Putamen (tissue), 1 donor: ENCODE measurements around the gene POLD3.
A peak's percentile ranks its signal among the peaks of the same experiment; 100 is the strongest.
"Not testable (repeated sequence)": the region's sequence is repeated elsewhere in the genome, so short reads cannot be mapped to it uniquely, and the experiment has no call there.

Experiments
- DNase-seq: peaks from one replicate; pipeline ENCODE4 v3.0.0-alpha.2; 2016; ENCODE audit warnings: low spot score

POLD3 gene

GRCh38 chr11:74583024-74583624, 9.3 kb upstream of the POLD3 start:
- DNase-seq: no peak

- DNase-seq: not testable (repeated sequence)
Measured at GRCh38 chr11:74590492-74590891, 1.9 kb upstream of the POLD3 start.

GRCh38 chr11:74592063-74592440, 330 bp upstream of the POLD3 start:
- DNase-seq: no peak

DNA sequence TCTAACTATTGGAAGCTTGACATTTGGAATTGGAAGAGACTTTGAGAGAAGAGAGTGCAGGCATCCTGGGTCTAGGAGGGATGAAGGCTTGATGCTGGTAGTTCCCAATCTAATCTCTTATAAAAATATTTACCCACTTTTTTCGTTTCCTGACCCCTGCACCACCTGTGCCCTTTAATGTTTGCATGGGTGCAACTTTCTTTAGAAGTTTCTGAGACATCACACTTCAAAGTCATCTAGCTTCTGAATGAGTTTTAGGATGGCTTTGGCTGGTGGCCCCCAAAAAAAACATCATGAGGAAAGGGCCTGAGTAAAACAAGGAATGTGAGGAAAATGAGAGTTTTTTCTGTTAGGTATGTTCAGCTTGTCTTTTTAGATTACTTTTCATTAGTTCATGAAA, 1.1 kb downstream of the POLD3 start:
- no peak for DNase-seq

GRCh38 chr11:74602637-74603556, 10.5 kb downstream of the POLD3 start:
- no peak for DNase-seq

- DNase-seq: no peak
Measured at GRCh38 chr11:74603845-74604244, 11.5 kb downstream of the POLD3 start.

DNA sequence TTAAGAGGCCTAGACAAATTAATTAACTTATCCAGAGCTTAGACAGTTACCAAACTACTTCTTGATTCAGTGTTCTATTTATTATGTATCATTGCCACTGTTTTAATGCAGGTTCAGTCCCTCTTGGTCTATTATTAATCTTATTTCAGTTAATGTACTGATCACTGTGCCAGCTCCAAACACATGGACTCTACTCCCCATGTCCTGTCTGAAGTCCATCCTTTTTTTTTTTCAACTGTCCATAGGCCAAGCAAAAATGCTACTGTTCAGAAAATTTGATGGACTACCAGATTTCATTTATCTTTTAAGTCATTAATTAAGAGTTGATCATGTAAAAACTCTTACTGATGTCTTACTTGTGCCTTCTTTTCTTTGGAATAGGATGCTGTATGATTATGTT, 11.9 kb downstream of the POLD3 start:
- no peak for DNase-seq

- no peak for DNase-seq
Measured at GRCh38 chr11:74605403-74605802, 13.0 kb downstream of the POLD3 start.

GRCh38 chr11:74608431-74608830, 16.0 kb downstream of the POLD3 start:
- DNase-seq: no peak

- peak; percentile 25 for DNase-seq
Measured at GRCh38 chr11:74611369-74611861, 19.0 kb downstream of the POLD3 start.

DNA sequence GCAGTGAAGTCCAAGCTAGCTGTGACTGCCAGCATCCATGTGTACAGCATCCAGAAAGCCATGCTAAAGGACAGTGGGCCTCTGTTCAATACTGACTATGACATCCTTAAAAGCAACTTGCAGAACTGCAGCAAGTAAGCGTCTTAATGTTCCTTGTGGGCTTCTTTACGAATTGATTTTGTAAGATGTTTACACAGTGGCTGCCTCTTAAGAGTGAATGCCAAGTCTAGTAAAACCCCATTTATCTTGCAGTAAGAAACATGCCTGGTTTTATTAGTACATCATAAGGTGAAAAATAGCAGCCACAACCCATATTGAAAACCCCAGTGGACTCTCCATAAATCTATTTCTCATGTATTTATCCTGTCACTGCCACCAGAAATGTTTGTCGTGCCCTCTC, 20.5 kb downstream of the POLD3 start:
- no peak for DNase-seq

DNA sequence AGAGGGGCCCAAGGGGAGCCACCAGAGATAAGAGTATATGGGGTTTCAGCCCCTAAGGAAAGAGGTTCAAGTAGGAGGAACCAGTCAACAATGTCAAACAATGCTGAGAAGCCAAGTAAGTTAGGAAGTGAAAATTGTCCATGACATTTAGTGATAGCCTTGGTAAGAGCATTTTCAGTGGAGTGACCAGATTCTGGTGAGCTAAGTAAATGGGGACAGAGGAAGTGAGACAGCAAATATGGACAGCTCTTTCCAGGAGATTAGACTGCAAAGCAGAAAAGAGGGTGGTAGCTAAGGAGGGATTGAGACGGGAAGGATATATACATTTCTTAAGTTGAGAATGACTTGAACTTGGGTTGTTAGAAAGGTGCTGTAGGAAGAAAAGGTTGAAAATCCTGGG, 22.9 kb downstream of the POLD3 start:
- DNase-seq: no peak

GRCh38 chr11:74615988-74616387, 23.6 kb downstream of the POLD3 start:
- no peak for DNase-seq

DNA sequence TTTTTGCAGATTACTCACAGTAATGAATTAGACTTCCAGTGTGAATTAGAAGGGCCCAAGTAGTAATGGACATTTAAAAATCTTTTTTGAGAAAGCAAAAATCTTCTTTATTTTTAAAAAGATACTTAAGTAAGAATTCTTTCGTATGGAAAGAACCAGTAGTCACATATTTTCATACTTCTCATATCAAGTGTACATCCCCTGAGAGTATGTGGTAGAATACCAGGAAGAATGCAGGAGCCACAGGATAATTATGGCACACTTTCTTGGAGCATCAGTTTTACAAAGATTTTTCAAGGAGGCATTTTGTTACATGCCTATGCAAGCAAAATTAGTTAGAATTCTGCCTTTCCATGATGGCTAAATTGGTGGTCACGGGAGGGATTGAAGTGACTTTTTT, 28.1 kb downstream of the POLD3 start:
- DNase-seq: no peak

DNA sequence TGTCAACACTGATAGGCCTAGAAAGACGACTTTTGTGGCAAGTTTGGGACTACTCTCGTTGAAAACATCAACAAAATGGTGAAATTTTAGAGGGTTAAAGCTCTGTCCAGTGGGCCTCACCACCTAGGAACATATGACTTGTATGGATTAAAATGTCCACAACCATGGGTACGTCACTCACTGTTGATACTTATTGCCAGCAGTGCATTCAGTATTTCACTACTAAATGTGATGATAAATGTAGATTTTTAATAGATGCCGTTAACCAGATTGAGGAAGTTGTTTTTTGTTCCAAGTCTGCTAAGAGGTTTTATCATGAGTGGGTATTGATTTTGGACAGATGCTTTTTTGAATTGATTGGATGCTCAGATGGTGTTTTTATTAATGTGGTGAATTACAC, 33.7 kb downstream of the POLD3 start:
- no peak for DNase-seq

GRCh38 chr11:74626604-74627003, 34.2 kb downstream of the POLD3 start:
- DNase-seq: no peak

- DNase-seq: no peak
Measured at GRCh38 chr11:74627381-74627780, 35.0 kb downstream of the POLD3 start.

DNA sequence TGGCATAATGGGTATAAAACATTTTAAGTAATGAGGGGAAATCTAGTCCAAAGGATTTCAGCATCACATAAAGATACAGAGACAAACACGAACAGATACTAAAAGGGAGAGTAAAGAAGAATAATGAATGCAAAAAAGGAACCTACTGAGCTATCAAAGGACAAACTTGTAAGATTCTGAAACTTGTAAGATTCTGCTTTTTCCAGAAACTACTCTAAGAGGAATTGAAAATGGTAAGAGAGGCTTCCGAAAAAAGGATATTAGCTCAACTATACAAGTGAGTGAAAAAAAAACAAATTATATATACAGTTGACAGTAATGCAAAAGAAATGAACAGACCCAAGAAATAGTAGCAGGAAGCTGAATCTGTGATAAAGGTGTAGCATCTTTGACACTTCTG, 37.7 kb downstream of the POLD3 start:
- no peak for DNase-seq

- no peak for DNase-seq
Measured at GRCh38 chr11:74633406-74634393, 41.3 kb downstream of the POLD3 start.

GRCh38 chr11:74634537-74634936, 42.2 kb downstream of the POLD3 start:
- no peak for DNase-seq

DNA sequence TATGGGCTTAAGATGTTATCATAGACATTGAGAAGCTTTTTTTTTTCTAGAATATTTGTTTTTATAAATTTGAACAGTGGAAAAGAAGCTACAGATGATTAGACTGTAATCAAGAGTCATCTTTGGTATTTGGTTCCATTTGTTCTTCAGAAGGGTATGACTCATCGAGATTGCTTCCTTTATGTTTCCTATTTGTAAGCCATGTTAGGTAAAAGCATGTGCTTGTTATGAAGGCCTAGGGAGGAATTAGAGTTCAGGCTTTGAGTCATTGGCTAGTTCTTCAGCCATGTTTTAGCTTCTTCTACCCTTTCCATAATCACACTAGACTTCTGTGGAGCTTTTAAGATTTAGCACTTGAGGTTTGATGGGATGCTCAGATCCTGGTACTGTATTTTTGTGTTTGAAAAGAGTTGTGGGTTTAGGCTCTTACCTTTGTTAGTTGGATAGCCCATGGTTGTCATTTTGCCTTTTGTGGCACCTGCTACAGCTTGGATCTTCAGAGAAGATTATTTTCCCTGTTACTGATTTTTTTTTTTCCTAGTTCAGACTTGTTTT, 44.3 kb downstream of the POLD3 start:
- DNase-seq: no peak

- DNase-seq: no peak
Measured at GRCh38 chr11:74637700-74638099, 45.3 kb downstream of the POLD3 start.
